ENCODE measurements around the gene IQCH.

GRCh38 chr15:67399925-67400324 is 145.3 kb downstream of the IQCH start:
- TF ChIP-seq CTCF (conservative IDR thresholded peaks at IDR 0.05; ENCODE audit: low read depth in 2 of 2) (no peak), NANOG (IDR thresholded peaks at IDR 0.05; ENCODE audit: borderline replicate concordance) (no peak), REST (IDR thresholded peaks at IDR 0.05; ENCODE audit: unreplicated experiment) (no peak), POLR2AphosphoS5 (IDR thresholded peaks at IDR 0.05; ENCODE audit: low read depth) (no peak), EZH2 (IDR thresholded peaks at IDR 0.05; ENCODE audit: low read depth, unreplicated experiment) (no peak), EZH2phosphoT487 (IDR thresholded peaks at IDR 0.05; ENCODE audit: unreplicated experiment) (no peak), JUNB (IDR thresholded peaks at IDR 0.05; ENCODE audit: unreplicated experiment) (no peak), CREB1 (CRISPR knock-in tag; IDR thresholded peaks at IDR 0.05; ENCODE audit: low read depth) (no peak), ETS1 (IDR thresholded peaks at IDR 0.05) (no peak)
